HEK293 (cell line): ENCODE data around the gene SPANXN5.
"Not testable (repeated sequence)": the region's sequence is repeated elsewhere in the genome, so short reads cannot be mapped to it uniquely, and the experiment has no call there.

Experiments used
- CTCF ChIA-PET: fragments of 350-600 bp; formaldehyde crosslinking; extraction: SDS; loops from one replicate; lab custom pipeline; 2021; ENCODE audit warnings: antibody characterized with exemption; lab: Yijun Ruan, JAX
- POLR2A ChIA-PET: fragments of 300-600 bp; formaldehyde crosslinking; extraction: SDS; loops from one replicate; lab custom pipeline; 2020; ENCODE audit warnings: antibody characterized with exemption, inconsistent platforms; lab: Yijun Ruan, JAX
- H3K27ac ChIP-seq: fragments of 200-500 bp; sonication (Bioruptor generic); 2 replicates; pipeline ENCODE4 v1.5.1; 2014; ENCODE audit warnings: low read depth, low read length, control low read depth, inconsistent platforms; ENCODE audit errors: extremely low read depth
- H3K36me3 ChIP-seq, 2 experiments: fragments of 200-500 bp in 1 of 2; sonication (Bioruptor generic) in 1 of 2; 1 replicate in 1 of 2; 2 replicates in 1 of 2; pipeline ENCODE4 v1.5.1; 2014 to 2017; ENCODE audit warnings: inconsistent platforms in 2 of 2, low read length in 2 of 2; ENCODE audit not compliant: control insufficient read depth in 2 of 2, insufficient read depth in 1 of 2
- H3K4me1 ChIP-seq: fragments of 200-500 bp; sonication (Bioruptor generic); 2 replicates; pipeline ENCODE4 v1.5.1; 2014; ENCODE audit warnings: mild to moderate bottlenecking, low read length, inconsistent platforms; ENCODE audit not compliant: control insufficient read depth, insufficient read depth
- H3K4me3 ChIP-seq: 2 replicates; pipeline ENCODE4 v1.5.1; 2011; ENCODE audit warnings: low read depth, mild to moderate bottlenecking, control low read depth, low read length, moderate library complexity
- H3K9me3 ChIP-seq: fragments of 200-500 bp; sonication (Bioruptor generic); 2 replicates; pipeline ENCODE4 v1.5.1; 2014; ENCODE audit warnings: low read depth, low read length, inconsistent platforms; ENCODE audit not compliant: control insufficient read depth, insufficient read depth
- PBX3 ChIP-seq: sonication (generic); formaldehyde crosslinking; IDR thresholded peaks from 2 replicates; pipeline ENCODE4 v1.8.1; 2022; ENCODE audit warnings: mild to moderate bottlenecking, moderate library complexity, missing genetic modification reagents
- REST ChIP-seq: fragments of 450-650 bp; formaldehyde crosslinking; IDR thresholded peaks from 2 replicates; pipeline ENCODE4 v1.5.1; 2016; ENCODE audit warnings: missing biosample characterization, missing genetic modification characterization
- ZNF280C ChIP-seq: fragments of 450-650 bp; formaldehyde crosslinking; IDR thresholded peaks from 2 replicates; pipeline ENCODE4 v1.5.1; 2016; ENCODE audit warnings: missing biosample characterization, missing genetic modification characterization
- ZNF514 ChIP-seq: fragments of 450-650 bp; formaldehyde crosslinking; IDR thresholded peaks from 2 replicates; pipeline ENCODE4 v1.5.1; 2016; ENCODE audit warnings: missing biosample characterization, missing genetic modification characterization
- ZNF548 ChIP-seq: fragments of 450-650 bp; formaldehyde crosslinking; IDR thresholded peaks from 2 replicates; pipeline ENCODE4 v1.5.1; 2016; ENCODE audit warnings: missing biosample characterization, missing genetic modification characterization
- ZNF777 ChIP-seq: fragments of 450-650 bp; formaldehyde crosslinking; IDR thresholded peaks from 2 replicates; pipeline ENCODE4 v1.5.1; 2017; ENCODE audit warnings: missing biosample characterization, missing genetic modification characterization, borderline replicate concordance

SPANXN5 gene

GRCh38 chrX:52811065-52811625 is 13.9 kb upstream of the SPANXN5 start, which contains the start of gene XAGE5 (continued):
- no peak for TF ChIP-seq ZNF280C
- TF ChIP-seq PBX3 (CRISPR knock-in tag), result no peak
- TF ChIP-seq ZNF777 (tag by site-specific recombination), result no peak
- no peak for TF ChIP-seq ZNF514 (tag by site-specific recombination)
- TF ChIP-seq REST, result no peak
- TF ChIP-seq ZNF548 (tag by site-specific recombination), result no peak

GRCh38 chrX:52804876-52805275 is 7.6 kb upstream of the SPANXN5 start:
- H3K4me1 ChIP-seq, H3K9me3 ChIP-seq, POLR2A ChIA-PET, H3K36me3 ChIP-seq, H3K27ac ChIP-seq, CTCF ChIA-PET, H3K4me3 ChIP-seq: not testable (repeated sequence)

- not testable (repeated sequence) for H3K4me3 ChIP-seq
These were observed 23.7 kb downstream of the SPANXN5 start for GRCh38 chrX:52773504-52773903.

GRCh38 chrX:52765983-52766382 is 31.2 kb downstream of the SPANXN5 start:
- H3K4me1 ChIP-seq, H3K27ac ChIP-seq, CTCF ChIA-PET, H3K4me3 ChIP-seq, POLR2A ChIA-PET, H3K9me3 ChIP-seq, H3K36me3 ChIP-seq: not testable (repeated sequence)

More at GRCh38 chrX:52773504-52773903, 23.7 kb downstream of the SPANXN5 start:
- CTCF ChIA-PET, H3K27ac ChIP-seq, H3K9me3 ChIP-seq, H3K4me1 ChIP-seq, POLR2A ChIA-PET, H3K36me3 ChIP-seq: not testable (repeated sequence)

- POLR2A ChIA-PET, H3K9me3 ChIP-seq, CTCF ChIA-PET, H3K27ac ChIP-seq, H3K4me3 ChIP-seq, H3K36me3 ChIP-seq, H3K4me1 ChIP-seq: not testable (repeated sequence)
These were observed 46.3 kb downstream of the SPANXN5 start, which contains the start of gene SSX2B for GRCh38 chrX:52750952-52751351. Gene SSX2B (plus strand): TSS chrX:52751252. CDS start chrX:52752681, 1,429 bp downstream.
